Thymus (tissue), 11 donors: Measurements from ENCODE around the gene MVD. TPM values are rescaled to one million over a fixed set of nuclear protein-coding genes. Genes with fewer than 3 reads are reported as not detected.

ENCODE experiments used
- DNase-seq, 9 donors: peaks; one replicate each; pipeline ENCODE4 v3.0.0-alpha.2; 2013; ENCODE audit warnings: low spot score in 9 of 9, low read depth in 6 of 9, missing footprints in 1 of 9
- H3K27ac ChIP-seq, 2 donors: one replicate each; pipeline ENCODE4 v1.5.1; 2013; ENCODE audit warnings: control low read depth in 1 of 2, low read depth in 1 of 2, low read length in 1 of 2, mild to moderate bottlenecking in 1 of 2, moderate library complexity in 1 of 2
- H3K27me3 ChIP-seq, 2 donors: one replicate each; pipeline ENCODE4 v1.5.1; 2013; ENCODE audit warnings: low read length in 1 of 2; ENCODE audit not compliant: control insufficient read depth in 2 of 2, insufficient read depth in 1 of 2
- H3K36me3 ChIP-seq, 2 donors: one replicate each; pipeline ENCODE4 v1.5.1; 2013; ENCODE audit warnings: low read length in 1 of 2, mild to moderate bottlenecking in 1 of 2, moderate library complexity in 1 of 2; ENCODE audit not compliant: control insufficient read depth in 2 of 2, insufficient read depth in 2 of 2
- H3K4me1 ChIP-seq, 2 donors: one replicate each; pipeline ENCODE4 v1.5.1; 2013; ENCODE audit warnings: low read length in 2 of 2; ENCODE audit not compliant: control insufficient read depth in 2 of 2, insufficient read depth in 2 of 2
- H3K4me3 ChIP-seq, 2 donors: one replicate each; pipeline ENCODE4 v1.5.1; 2013; ENCODE audit warnings: low read length in 2 of 2, control low read depth in 1 of 2, mild to moderate bottlenecking in 1 of 2
- H3K9me3 ChIP-seq, 2 donors: one replicate each; pipeline ENCODE4 v1.5.1; 2013; ENCODE audit warnings: low read length in 1 of 2, mild to moderate bottlenecking in 1 of 2; ENCODE audit not compliant: control insufficient read depth in 2 of 2, insufficient read depth in 1 of 2
- WGBS: extraction: QIAGEN DNeasy Blood & Tissue Kit; methylation state at CpG from one replicate; pipeline ENCODE4 v1.1.7; 2013; 5-methylcytosine and 5-hydroxymethylcytosine counted together
- polyA plus RNA-seq: library from polyadenylated mRNA; stranded (reverse); fragments of 200-250 nt; gene quantifications from one replicate; pipeline ENCODE4 v1.2.3, GENCODE V29; 2013
- total RNA-seq: library from RNA; stranded (reverse); fragments of 120-200 nt; gene quantifications from one replicate; pipeline ENCODE4 v1.2.4, GENCODE V29; 2013
- donor health status: healthy.

Gene MVD
- total and polyA plus RNA-seq, 2 donors, result 22.1 to 30.2 TPM

GRCh38 chr16:88634141-88634993 lies 28.5 kb downstream of the MVD start:
- peak overlapping the region; percentile 10 to 33 for H3K4me3 ChIP-seq
- peak in 1 of 9 donors; percentile 36 for DNase-seq
- no peak overlapping the region for H3K27ac ChIP-seq
- peaks cover 5 to 25% of the 10 kb centered on the region in 2 donors for H3K4me1 ChIP-seq
- peaks cover 35 to 40% of the 10 kb centered on the region in 2 donors for H3K36me3 ChIP-seq
- H3K27me3 ChIP-seq, result peaks cover 29 to 63% of the 10 kb centered on the region in 2 donors
- H3K9me3 ChIP-seq, result peaks cover 3 to 9% of the 10 kb centered on the region in 2 donors
- WGBS, result 6% methylated on average over 81 of the region's 82 CpGs

GRCh38 chr16:88633684-88634140 lies 29.2 kb downstream of the MVD start:
- peak in 1 of 9 donors; percentile 13 for DNase-seq
- Histone ChIP-seq H3K27me3 (peaks cover 22 to 57% of the 10 kb centered on the region in 2 donors), H3K27ac (no peak overlapping the region), H3K36me3 (peaks cover 40 to 46% of the 10 kb centered on the region in 2 donors), H3K4me3 (peak overlapping the region; percentile 10 to 33), H3K9me3 (peaks cover 3 to 7% of the 10 kb centered on the region in 2 donors), H3K4me1 (peaks cover 5 to 25% of the 10 kb centered on the region in 2 donors)
- WGBS, result 40% methylated on average over 23 of the region's 23 CpGs

DNA sequence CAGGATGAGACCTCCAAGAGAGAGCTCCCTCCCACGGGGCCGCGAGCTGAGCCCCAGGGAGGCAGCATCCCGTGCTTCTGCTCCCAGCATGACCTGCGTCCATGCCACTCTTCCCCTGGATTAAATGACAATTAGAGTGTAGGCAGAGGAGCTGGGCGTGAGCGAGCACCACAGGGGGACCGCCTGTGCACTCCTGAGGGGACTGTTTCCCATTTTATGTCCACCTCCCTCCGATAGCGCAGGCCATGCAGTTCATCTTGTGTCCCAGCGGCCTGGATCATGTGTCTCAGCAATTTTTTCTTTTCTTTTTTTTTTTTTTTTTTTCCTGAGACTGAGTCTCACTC lies 30.3 kb downstream of the MVD start:
- peaks cover 5 to 21% of the 10 kb centered on the region in 2 donors for H3K4me1 ChIP-seq
- H3K27ac ChIP-seq, result no peak overlapping the region
- H3K4me3 ChIP-seq, result no peak overlapping the region
- no peaks in the 10 kb centered on the region for H3K9me3 ChIP-seq
- WGBS, result 98% methylated on average over 11 of the region's 11 CpGs
- no peak for DNase-seq
- H3K27me3 ChIP-seq, result peaks cover 18 to 45% of the 10 kb centered on the region in 2 donors
- peaks cover 51 to 57% of the 10 kb centered on the region in 2 donors for H3K36me3 ChIP-seq

GRCh38 chr16:88631920-88632586 lies 30.8 kb downstream of the MVD start:
- H3K27ac ChIP-seq, result no peak overlapping the region
- DNase-seq, result no peak
- WGBS, result 97% methylated on average over 30 of the region's 30 CpGs
- peaks cover 56 to 62% of the 10 kb centered on the region in 2 donors for H3K36me3 ChIP-seq
- H3K4me1 ChIP-seq, result peaks cover 5 to 21% of the 10 kb centered on the region in 2 donors
- peaks cover 17 to 40% of the 10 kb centered on the region in 2 donors for H3K27me3 ChIP-seq
- no peaks in the 10 kb centered on the region for H3K9me3 ChIP-seq
- no peak overlapping the region for H3K4me3 ChIP-seq

DNA sequence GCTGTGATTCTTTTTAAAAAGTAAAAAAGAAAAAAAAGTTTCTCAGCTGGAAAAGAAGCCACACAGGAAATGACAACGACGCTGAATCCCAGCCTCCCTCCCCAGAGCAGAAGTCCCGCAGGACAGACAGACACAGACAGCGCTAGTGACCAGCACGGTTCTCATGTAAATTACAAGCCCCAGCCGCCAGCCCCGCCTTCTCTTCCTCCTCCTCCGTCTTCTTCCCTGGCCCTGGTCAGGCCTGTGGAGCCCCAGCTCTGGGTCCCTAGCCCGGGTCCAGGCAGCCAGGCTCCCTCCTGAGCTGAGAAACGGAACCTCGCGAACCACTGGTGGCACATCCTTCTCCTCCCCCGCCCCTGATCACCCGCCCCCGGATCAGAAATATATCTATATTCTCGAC lies 31.5 kb downstream of the MVD start:
- Histone ChIP-seq H3K9me3 (no peaks in the 10 kb centered on the region), H3K27me3 (peaks cover 11 to 33% of the 10 kb centered on the region in 2 donors), H3K36me3 (peaks cover 61 to 69% of the 10 kb centered on the region in 2 donors), H3K4me1 (peaks cover 5 to 21% of the 10 kb centered on the region in 2 donors), H3K4me3 (no peak overlapping the region), H3K27ac (no peak overlapping the region)
- 96% methylated on average over 16 of the region's 16 CpGs for whole genome bisulfite sequencing
- DNase-seq, result no peak

DNA sequence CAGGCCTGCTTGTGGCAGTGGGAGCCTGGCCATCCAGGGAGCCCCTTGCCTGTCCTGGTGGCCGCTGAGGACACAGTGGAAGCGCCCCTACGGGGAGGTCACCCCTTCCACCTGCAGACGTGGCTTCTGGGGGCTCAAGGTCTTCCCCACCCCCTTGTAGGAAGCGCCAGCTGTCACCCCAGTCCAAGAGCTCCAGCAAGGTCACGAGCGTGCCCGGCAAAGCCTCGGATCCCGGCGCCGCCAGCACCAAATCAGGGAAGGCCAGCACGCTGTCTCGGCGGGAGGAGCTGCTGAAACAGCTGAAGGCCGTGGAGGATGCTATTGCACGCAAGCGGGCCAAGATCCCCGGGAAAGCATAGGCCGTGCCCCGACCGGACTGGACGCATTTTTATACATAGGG lies 31.9 kb downstream of the MVD start:
- WGBS, result 98% methylated on average over 23 of the region's 23 CpGs

DNA sequence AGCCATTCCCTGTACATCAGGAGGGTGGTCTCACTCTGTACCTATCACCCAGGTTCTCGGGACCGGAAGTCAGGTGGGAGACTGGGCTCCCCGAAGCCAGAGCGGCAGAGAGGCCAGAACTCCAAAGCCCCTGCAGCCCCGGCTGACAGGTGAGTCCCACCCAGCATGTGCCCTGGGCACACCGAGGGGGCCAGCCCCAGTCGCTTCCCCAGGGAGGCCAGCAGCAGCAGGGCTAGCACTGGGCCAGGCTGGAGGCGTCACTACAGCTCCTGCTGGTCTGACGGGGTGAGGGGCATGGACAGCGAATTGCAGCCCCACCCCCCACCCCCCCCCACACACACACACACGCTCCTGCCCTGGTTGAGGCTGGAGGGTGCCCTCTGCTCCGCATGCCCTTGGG lies 32.5 kb downstream of the MVD start:
- H3K36me3 ChIP-seq, result peaks cover 67 to 73% of the 10 kb centered on the region in 2 donors
- H3K4me1 ChIP-seq, result peaks cover 5 to 21% of the 10 kb centered on the region in 2 donors
- no peak overlapping the region for H3K27ac ChIP-seq
- H3K9me3 ChIP-seq, result no peaks in the 10 kb centered on the region
- H3K27me3 ChIP-seq, result peaks cover 5 to 24% of the 10 kb centered on the region in 2 donors
- DNase-seq, result no peak
- 96% methylated on average over 12 of the region's 12 CpGs for WGBS
- H3K4me3 ChIP-seq, result no peak overlapping the region

More for the DNA sequence above, 31.9 kb downstream of the MVD start:
- no peak overlapping the region for H3K4me3 ChIP-seq
- peaks cover 5 to 21% of the 10 kb centered on the region in 2 donors for H3K4me1 ChIP-seq
- DNase-seq, result no peak
- H3K9me3 ChIP-seq, result no peaks in the 10 kb centered on the region
- H3K27ac ChIP-seq, result no peak overlapping the region
- peaks cover 9 to 29% of the 10 kb centered on the region in 2 donors for H3K27me3 ChIP-seq
- peaks cover 64 to 69% of the 10 kb centered on the region in 2 donors for H3K36me3 ChIP-seq

GRCh38 chr16:88629835-88630234 lies 33.1 kb downstream of the MVD start:
- Histone ChIP-seq H3K9me3 (peaks cover 0 to 1% of the 10 kb centered on the region in 2 donors), H3K4me3 (no peak overlapping the region), H3K27me3 (peaks cover 0 to 18% of the 10 kb centered on the region in 2 donors), H3K27ac (no peak overlapping the region), H3K4me1 (peaks cover 5 to 18% of the 10 kb centered on the region in 2 donors), H3K36me3 (peaks cover 73 to 79% of the 10 kb centered on the region in 2 donors)
- 87% methylated on average over 9 of the region's 9 CpGs for WGBS
- no peak for DNase-seq

DNA sequence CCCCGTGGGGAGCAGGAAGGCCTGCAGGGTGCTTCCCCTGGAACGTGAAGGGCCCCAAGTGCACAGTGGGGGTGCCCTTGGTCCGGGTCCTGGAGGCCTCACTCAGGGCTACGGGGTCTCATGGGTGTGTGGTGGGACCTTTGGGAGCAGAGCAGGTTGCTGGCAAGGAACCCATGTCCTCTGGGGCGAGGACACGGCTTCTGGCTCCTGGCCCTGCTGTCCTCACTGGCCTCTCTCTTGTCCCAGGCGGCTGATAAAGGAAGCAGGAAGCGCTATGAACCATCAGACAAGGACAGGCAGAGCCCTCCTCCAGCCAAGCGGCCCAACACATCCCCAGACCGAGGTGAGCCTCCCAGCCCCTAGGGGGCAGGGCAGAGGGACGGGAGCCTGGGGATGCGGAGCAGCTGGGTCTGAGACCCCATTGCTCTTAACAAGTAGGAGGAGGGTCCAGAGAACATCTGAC lies 34.3 kb downstream of the MVD start:
- peaks cover 0 to 1% of the 10 kb centered on the region in 2 donors for H3K9me3 ChIP-seq
- H3K4me3 ChIP-seq, result no peak overlapping the region
- peaks cover 86 to 90% of the 10 kb centered on the region in 2 donors for H3K36me3 ChIP-seq
- peaks cover 0 to 5% of the 10 kb centered on the region in 2 donors for H3K4me1 ChIP-seq
- whole genome bisulfite sequencing, result 89% methylated on average over 12 of the region's 12 CpGs
- H3K27ac ChIP-seq, result no peak overlapping the region
- DNase-seq, result no peak
- peaks cover 0 to 5% of the 10 kb centered on the region in 2 donors for H3K27me3 ChIP-seq
